Measurements from ENCODE around the gene POLR2H.

- TF ChIP-seq USF2 (IDR thresholded peaks at IDR 0.05; ENCODE audit: low read depth, low read length): no peak
- no peak for TF ChIP-seq CTCF (conservative IDR thresholded peaks at IDR 0.05; ENCODE audit: low read depth, low read length)
- TF ChIP-seq BHLHE40 (IDR thresholded peaks at IDR 0.05; ENCODE audit: low read depth, low read length): no peak
Observed at GRCh38 chr3:184388164-184388935, 26.8 kb downstream of the POLR2H start.

Data from IMR-90 (cell line).